ENCODE data around the gene DRAP1.

Gene DRAP1

DNA sequence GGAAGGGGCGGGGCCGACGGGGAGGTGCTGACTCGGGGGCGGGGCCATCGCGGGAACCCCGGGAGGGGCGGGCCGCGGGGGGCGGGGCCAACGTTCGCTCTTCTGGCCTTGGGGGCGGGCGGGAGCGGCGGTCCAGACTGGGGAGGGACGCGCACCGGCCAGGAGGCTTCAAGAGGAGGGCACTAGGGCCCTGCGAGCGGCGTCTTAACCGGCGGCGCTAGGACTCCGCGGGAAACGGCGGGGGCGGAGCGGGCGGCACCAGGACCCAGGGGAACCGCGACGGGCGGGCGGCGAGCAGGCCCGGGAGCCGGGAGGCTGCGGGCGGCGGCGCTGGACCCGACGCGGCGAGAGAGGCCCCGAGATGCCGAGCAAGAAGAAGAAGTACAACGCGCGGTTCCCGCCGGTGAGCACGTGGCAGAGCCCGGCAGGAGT is at the start of gene DRAP1:
Gene DRAP1, plus strand, starts transcription at position 286 of the 432 bp plus-strand sequence. Its CDS starts 76 bp downstream, at position 362.
- peak; percentile 85 for DNase-seq

GRCh38 chr11:65869643-65870306 is 49.5 kb upstream of the DRAP1 start:
- no peak for DNase-seq

DNA sequence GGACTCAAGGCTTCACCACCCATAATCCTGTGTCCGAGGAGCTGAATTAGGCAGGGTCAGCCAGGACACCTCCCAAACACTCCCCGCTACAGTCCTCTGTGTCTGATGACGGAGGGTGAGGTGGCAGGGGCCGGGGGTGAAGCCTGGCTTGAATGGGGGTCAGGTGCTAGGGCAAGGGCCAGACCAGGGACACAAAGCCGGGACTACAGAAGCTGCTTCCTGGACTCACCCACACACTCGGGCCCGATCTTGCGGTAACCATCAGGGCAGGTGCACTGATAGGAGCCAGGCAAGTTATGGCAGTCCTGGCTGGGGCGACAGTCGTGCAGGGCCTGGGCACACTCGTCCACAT is 48.9 kb upstream of the DRAP1 start:
- no peak for DNase-seq

DNA sequence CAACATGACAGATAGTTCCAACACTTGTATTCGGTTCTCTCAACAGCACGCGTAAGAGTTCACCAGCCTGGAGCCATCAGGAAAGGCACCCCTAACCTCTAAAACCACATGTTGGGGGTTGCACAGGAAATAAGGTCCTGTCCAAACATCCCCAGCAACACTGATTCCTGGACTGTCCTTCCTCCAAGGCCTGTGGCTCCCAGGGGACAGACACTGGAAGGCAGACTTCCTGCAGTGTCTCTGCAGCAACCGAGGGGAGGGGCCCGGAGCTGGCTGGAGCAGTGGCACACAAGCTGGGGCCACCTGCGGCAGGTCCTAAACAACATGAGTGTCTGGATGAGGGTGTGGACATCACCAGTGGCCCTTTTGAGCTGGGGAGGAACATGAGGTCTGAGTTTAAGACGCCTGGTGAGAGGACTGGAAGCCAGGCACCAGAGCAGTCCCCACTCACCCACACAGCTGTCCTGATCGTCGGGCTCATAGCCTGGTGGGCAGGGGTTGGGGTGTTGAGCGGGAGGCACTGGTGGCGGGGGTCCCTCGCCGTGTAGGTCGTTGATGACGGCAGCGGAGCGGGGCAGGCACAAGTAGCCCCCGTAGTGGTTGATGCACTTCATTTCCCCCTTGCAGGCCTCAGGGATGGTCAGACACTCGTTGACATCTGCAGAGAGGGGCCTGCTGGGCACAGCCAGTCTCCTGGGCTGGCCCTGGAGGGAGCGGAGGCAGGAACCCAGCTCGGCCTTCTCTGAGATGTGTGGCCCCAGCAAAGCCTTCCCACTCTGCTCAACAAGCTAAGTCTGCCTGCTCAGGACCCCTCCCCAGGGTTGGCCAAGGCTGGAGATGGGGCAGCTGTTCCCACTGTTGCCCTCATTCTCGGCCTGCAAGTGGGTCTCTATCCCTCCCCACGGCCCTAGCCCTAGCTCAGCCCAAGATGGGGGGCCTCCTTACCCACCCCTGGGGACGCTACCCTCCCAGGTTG is 48.2 kb upstream of the DRAP1 start:
- no peak for DNase-seq

GRCh38 chr11:65871811-65872548 is 47.2 kb upstream of the DRAP1 start:
- DNase-seq: no peak

GRCh38 chr11:65872586-65873317 is 46.5 kb upstream of the DRAP1 start, which contains the start of gene EFEMP2:
Gene EFEMP2, minus strand, starts transcription at chr11:65872800. Its CDS starts 446 bp downstream, at chr11:65872354.
- DNase-seq: no peak

DNA sequence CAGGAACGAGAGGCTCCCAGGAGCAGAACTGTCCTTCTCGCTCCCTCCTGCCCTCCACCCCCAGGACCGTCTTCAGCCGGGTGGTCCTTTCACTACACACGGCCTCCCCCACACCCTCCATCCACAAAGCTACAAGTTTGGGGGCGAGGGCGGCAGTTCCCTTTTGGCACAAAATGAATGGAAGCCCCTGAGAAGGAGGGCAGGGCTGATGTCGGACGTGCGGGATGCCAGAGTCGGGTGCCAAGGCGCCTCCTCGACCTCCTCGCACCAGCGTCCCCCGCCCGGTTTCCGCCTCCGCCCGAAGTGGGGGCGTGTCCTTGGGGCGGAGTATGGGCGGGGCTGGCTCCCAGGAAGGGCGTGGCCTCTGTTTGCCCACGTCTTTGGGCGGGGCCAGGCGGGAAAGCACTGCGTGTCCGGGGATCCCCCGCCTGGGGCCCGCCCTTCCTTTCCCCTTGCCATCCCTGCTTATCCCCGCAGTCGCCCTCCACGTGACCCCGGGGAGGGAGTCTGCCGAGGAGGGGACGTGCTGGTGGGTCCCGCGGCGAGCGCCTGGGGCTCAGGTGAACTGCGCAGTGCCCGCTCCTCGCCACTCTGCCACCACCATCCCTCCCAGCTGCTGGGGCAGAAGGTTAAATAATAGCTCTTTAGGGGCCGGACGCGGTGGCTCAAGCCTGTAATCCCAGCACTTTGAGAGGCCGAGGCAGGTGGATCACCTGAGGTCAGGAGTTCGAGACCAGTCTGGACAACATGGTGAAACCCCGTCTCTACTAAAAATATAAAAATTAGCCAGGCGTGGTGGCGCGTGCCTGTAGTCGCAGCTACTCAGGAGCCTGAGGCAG is 45.7 kb upstream of the DRAP1 start:
- DNase-seq: peak; percentile 34

DNA sequence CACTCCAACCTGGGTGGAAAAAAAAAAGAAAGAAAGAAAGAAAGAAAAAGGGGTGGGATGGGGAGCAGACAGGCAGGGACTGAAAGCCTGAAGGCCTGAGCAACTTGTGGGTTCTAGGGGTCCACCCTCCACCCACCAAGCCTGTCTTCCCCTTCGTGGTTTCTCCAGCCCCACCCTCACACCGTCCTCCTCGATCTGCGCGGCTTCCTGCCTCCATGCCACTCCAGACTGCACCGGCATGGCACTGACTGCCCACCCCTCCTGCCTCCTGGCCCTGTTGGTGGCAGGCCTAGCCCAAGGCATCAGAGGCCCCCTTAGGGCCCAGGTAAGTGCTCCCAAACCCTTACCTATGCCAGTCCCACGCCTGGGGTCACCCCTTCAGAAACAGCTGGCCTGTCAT is 39.6 kb upstream of the DRAP1 start, which contains the start of gene CTSW:
Gene CTSW, plus strand, starts transcription at position 221 of the 400 bp plus-strand sequence. Its CDS starts 18 bp downstream, at position 239.
- no peak for DNase-seq

GRCh38 chr11:65880027-65880426 is 39.2 kb upstream of the DRAP1 start:
- no peak for DNase-seq

DNA sequence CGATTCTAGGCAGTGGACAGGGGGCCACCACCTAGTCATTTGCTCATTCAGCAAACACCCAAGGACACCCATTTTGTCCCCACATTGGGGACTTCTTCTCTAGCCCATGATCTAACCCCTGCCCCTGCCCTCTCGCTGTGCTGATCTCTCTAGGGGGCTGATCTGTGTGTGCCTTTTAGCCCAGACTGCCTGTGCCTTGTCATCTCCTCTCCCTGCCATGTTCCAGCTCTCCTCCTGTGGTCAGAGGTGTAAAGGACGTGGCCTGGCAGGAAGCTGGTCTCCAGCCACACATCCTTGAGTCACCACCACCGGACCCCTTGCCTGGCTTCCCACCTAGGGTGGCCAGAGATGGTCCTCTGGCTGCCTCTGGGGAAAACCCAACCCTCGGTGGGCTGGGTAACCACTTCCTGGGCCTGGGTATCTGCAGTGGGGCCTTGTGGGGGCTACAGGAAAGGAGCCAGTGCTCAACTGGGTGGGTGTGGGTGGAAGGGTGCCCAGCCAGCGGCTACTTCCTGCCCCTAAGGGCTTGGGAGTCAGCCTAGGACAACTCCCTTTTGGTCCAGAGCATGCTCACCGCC is 38.3 kb upstream of the DRAP1 start:
- DNase-seq: no peak

- DNase-seq: no peak
Measured at GRCh38 chr11:65882120-65883057, 36.8 kb upstream of the DRAP1 start.

GRCh38 chr11:65883058-65883761 is 36.0 kb upstream of the DRAP1 start:
- DNase-seq: no peak

GRCh38 chr11:65883786-65884715 is 35.2 kb upstream of the DRAP1 start:
- DNase-seq: no peak

DNA sequence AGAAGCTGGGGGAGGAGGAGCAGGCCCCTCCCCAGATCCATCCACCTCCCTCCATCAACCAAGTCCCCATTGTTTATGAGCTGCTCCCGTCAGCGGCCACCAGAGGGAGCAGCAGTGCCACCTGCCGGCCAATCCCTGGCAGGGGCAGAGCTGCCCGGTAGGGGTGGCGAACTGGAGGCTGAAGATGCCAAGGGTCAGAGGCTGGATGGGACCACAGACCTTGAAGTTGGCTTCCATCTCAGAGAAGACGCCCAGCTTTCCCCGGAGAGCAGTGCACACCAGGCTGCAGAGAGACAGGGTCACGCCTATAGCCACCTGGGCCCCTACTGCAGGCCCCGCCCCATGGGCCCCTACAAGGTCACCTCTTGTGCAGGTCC is 34.5 kb upstream of the DRAP1 start:
- no peak for DNase-seq

GRCh38 chr11:65885231-65885630 is 34.0 kb upstream of the DRAP1 start:
- DNase-seq: no peak

DNA sequence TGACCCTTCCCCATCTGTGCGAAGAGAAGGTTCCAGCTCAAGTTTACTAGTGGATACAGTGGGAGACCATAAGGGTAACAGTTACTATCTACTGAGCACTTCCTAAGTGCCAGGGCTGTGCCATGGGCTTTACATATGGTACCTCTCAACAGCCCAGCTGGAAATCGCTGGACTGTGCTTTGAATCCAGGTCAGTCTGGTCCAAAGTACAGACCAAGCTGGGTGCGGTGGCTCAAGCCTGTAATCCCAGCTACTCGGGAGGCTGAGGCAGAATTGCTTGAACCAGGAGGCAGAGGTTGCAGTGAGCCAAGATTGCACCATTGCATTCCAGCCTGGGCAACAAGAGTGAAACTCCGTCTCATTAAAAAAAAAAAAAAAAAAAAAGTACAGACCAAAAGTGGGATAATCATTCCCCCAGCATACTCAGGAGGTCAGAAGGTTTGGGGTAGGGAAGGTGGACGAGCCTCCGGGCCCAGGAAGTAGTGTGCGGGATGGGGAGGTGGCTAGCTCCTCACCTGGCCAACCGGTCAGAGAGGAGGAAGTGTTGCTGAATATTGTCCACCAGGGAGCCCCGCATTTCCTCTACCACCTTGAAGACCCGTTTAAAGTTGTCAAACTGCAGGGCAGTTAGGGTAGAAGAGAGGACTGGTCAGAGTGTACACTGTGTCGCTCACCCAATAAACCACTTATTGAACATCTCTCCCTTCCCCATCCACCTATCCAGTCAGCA is 33.3 kb upstream of the DRAP1 start:
- DNase-seq: no peak
